Measurements from ENCODE around the gene ZBTB20.

ZBTB20 gene

GRCh38 chr3:114878114-114878839, 268.8 kb downstream of the ZBTB20 start:
- H3K4me3 ChIP-seq (ENCODE audit: low read depth, low read length), result no peak overlapping the region
- TF ChIP-seq, protein P1, sequence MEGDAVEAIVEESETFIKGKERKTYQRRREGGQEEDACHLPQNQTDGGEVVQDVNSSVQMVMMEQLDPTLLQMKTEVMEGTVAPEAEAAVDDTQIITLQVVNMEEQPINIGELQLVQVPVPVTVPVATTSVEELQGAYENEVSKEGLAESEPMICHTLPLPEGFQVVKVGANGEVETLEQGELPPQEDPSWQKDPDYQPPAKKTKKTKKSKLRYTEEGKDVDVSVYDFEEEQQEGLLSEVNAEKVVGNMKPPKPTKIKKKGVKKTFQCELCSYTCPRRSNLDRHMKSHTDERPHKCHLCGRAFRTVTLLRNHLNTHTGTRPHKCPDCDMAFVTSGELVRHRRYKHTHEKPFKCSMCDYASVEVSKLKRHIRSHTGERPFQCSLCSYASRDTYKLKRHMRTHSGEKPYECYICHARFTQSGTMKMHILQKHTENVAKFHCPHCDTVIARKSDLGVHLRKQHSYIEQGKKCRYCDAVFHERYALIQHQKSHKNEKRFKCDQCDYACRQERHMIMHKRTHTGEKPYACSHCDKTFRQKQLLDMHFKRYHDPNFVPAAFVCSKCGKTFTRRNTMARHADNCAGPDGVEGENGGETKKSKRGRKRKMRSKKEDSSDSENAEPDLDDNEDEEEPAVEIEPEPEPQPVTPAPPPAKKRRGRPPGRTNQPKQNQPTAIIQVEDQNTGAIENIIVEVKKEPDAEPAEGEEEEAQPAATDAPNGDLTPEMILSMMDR (conservative IDR thresholded peaks at IDR 0.05; ENCODE audit: low read depth, low read length), result no peak
- DNase-seq (ENCODE audit: low read depth), result peak; percentile 50

GRCh38 chr3:114877378-114878113, 269.5 kb downstream of the ZBTB20 start:
- no peak for DNase-seq (ENCODE audit: low read depth)
- no peak overlapping the region for H3K4me3 ChIP-seq (ENCODE audit: low read depth, low read length)
- TF ChIP-seq, protein P1 (conservative IDR thresholded peaks at IDR 0.05; ENCODE audit: low read depth, low read length), result no peak

GRCh38 chr3:114874522-114874971, 272.5 kb downstream of the ZBTB20 start:
- TF ChIP-seq, protein P1 (conservative IDR thresholded peaks at IDR 0.05; ENCODE audit: low read depth, low read length), result no peak
- DNase-seq (ENCODE audit: low read depth), result no peak
- H3K4me3 ChIP-seq (ENCODE audit: low read depth, low read length), result no peak overlapping the region

DNA sequence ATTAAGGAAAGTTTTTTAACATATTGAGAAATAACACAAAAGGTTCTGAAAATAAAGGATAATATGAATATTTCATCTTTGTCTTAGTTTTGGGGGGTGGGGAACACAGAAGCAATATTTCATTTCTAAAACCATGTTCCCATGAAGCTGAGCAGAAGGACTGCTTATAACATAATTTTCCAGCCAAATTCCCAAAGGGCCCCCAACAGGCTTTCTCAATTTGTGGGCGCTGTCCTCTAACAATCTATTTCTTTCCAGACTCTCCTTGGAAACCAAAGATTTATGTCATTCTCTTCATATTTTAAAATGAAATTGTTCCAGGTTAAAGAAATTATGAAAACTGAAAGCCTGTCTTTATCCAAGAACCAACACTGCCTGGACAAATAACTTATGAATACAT, 273.5 kb downstream of the ZBTB20 start:
- TF ChIP-seq, protein P1 (conservative IDR thresholded peaks at IDR 0.05; ENCODE audit: low read depth, low read length), result no peak
- no peak overlapping the region for H3K4me3 ChIP-seq (ENCODE audit: low read depth, low read length)
- DNase-seq (ENCODE audit: low read depth), result no peak

GRCh38 chr3:114872588-114872987, 274.5 kb downstream of the ZBTB20 start:
- TF ChIP-seq, protein P1 (conservative IDR thresholded peaks at IDR 0.05; ENCODE audit: low read depth, low read length), result no peak
- no peak for DNase-seq (ENCODE audit: low read depth)
- no peak overlapping the region for H3K4me3 ChIP-seq (ENCODE audit: low read depth, low read length)

- peak; percentile 36 for DNase-seq (ENCODE audit: low read depth)
- TF ChIP-seq, protein P1 (conservative IDR thresholded peaks at IDR 0.05; ENCODE audit: low read depth, low read length), result no peak
- H3K4me3 ChIP-seq (ENCODE audit: low read depth, low read length), result no peak overlapping the region
Measured at GRCh38 chr3:114872050-114872449, 275.0 kb downstream of the ZBTB20 start.
